ENCODE data around the gene PPME1. TPM values are rescaled to one million over a fixed set of nuclear protein-coding genes. Genes with fewer than 3 reads are reported as not detected.

Gene PPME1
- total RNA-seq, 1 experiment from 2014 or later, result 99.4 TPM

GRCh38 chr11:74249496-74249895, 78.4 kb downstream of the PPME1 start:
- H3K36me3 ChIP-seq (ENCODE audit: control insufficient read depth, insufficient read depth, low read length), result peaks cover 24% of the 10 kb centered on the region
- CTCF ChIA-PET, result no interaction called here
- in situ Hi-C loops (cut with HindIII; ENCODE audit: low pct_unique_long_range_greater_than_20kb, low sequenced_read_pairs), result no loop called here

DNA sequence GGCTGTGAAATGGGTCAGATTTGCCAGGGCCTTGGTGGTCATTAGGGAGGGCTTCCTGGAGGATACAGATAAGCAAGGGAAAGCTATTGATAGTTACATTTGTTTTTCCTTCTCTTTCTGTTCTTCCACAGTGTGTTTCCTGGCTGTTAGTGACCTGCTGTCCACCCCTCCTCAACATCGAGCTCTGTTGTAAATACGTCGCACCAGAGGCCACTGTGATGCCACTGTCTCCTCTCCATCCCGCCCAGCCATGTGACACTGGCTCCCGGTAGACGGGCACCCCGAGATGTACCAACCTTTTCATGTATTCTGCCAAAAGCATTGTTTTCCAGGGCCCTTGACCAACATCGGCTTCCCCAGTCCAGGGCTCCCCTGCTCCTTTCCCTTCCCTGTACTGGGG, 82.3 kb downstream of the PPME1 start:
- DNase-seq (ENCODE audit: low read depth, low spot score) (no peak), ATAC-seq (no peak)
- no peak overlapping the region for H3K27ac ChIP-seq (ENCODE audit: low read length)
- H3K9me3 ChIP-seq (ENCODE audit: control insufficient read depth, insufficient read depth, low read depth, low read length), result no peaks in the 10 kb centered on the region
- TF ChIP-seq TCF7L2 (IDR thresholded peaks at IDR 0.05; ENCODE audit: low read depth, low read length) (no peak), SIN3A (IDR thresholded peaks at IDR 0.05; ENCODE audit: borderline replicate concordance, insufficient read depth, low read depth, low read length) (no peak), POLR2AphosphoS5 (IDR thresholded peaks at IDR 0.05; ENCODE audit: low read depth, low read length) (no peak), CTCF (IDR thresholded peaks at IDR 0.05) (no peak)
- TF ChIP-seq, protein P1, sequence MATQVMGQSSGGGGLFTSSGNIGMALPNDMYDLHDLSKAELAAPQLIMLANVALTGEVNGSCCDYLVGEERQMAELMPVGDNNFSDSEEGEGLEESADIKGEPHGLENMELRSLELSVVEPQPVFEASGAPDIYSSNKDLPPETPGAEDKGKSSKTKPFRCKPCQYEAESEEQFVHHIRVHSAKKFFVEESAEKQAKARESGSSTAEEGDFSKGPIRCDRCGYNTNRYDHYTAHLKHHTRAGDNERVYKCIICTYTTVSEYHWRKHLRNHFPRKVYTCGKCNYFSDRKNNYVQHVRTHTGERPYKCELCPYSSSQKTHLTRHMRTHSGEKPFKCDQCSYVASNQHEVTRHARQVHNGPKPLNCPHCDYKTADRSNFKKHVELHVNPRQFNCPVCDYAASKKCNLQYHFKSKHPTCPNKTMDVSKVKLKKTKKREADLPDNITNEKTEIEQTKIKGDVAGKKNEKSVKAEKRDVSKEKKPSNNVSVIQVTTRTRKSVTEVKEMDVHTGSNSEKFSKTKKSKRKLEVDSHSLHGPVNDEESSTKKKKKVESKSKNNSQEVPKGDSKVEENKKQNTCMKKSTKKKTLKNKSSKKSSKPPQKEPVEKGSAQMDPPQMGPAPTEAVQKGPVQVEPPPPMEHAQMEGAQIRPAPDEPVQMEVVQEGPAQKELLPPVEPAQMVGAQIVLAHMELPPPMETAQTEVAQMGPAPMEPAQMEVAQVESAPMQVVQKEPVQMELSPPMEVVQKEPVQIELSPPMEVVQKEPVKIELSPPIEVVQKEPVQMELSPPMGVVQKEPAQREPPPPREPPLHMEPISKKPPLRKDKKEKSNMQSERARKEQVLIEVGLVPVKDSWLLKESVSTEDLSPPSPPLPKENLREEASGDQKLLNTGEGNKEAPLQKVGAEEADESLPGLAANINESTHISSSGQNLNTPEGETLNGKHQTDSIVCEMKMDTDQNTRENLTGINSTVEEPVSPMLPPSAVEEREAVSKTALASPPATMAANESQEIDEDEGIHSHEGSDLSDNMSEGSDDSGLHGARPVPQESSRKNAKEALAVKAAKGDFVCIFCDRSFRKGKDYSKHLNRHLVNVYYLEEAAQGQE (IDR thresholded peaks at IDR 0.05; ENCODE audit: insufficient read depth in 1 of 2, low read depth in 2 of 2, low read length in 1 of 2), result no peak
- no peaks in the 10 kb centered on the region for H3K27me3 ChIP-seq (ENCODE audit: control insufficient read depth, insufficient read depth, low read length)
- intact Hi-C loops (cut with micrococcal nuclease; ENCODE audit: unreplicated experiment) (no loop called here), in situ Hi-C loops (cut with HindIII; ENCODE audit: low pct_unique_long_range_greater_than_20kb, low sequenced_read_pairs) (no loop called here)
- H3K36me3 ChIP-seq (ENCODE audit: control insufficient read depth, insufficient read depth, low read length), result peaks cover 16% of the 10 kb centered on the region
- POLR2A ChIA-PET, result no interaction called here
- no TSS peak for BruUV-seq (replicated peaks)
- H3K4me3 ChIP-seq (ENCODE audit: low read depth in 2 of 2, low read length in 2 of 2), result no peak overlapping the region
- H3K4me1 ChIP-seq (ENCODE audit: control insufficient read depth, insufficient read depth, low read length), result no peaks in the 10 kb centered on the region
- CTCF ChIA-PET, result no interaction called here

More at GRCh38 chr11:74249496-74249895, 78.4 kb downstream of the PPME1 start:
- intact Hi-C loops (cut with micrococcal nuclease; ENCODE audit: unreplicated experiment), result no loop called here
- Histone ChIP-seq H3K27me3 (ENCODE audit: control insufficient read depth, insufficient read depth, low read length) (no peaks in the 10 kb centered on the region), H3K4me1 (ENCODE audit: control insufficient read depth, insufficient read depth, low read length) (no peaks in the 10 kb centered on the region), H3K4me3 (ENCODE audit: low read depth in 2 of 2, low read length in 2 of 2) (no peak overlapping the region), H3K9me3 (ENCODE audit: control insufficient read depth, insufficient read depth, low read depth, low read length) (no peaks in the 10 kb centered on the region), H3K27ac (ENCODE audit: low read length) (no peak overlapping the region)
- TF ChIP-seq CTCF (IDR thresholded peaks at IDR 0.05), result no peak
- TF ChIP-seq, protein P1 (IDR thresholded peaks at IDR 0.05; ENCODE audit: insufficient read depth in 1 of 2, low read depth in 2 of 2, low read length in 1 of 2), result no peak
- TF ChIP-seq POLR2AphosphoS5 (IDR thresholded peaks at IDR 0.05; ENCODE audit: low read depth, low read length), result no peak
- no peak for TF ChIP-seq SIN3A (IDR thresholded peaks at IDR 0.05; ENCODE audit: borderline replicate concordance, insufficient read depth, low read depth, low read length)
- no peak for TF ChIP-seq TCF7L2 (IDR thresholded peaks at IDR 0.05; ENCODE audit: low read depth, low read length)
- no peak for DNase-seq (ENCODE audit: low read depth, low spot score)
- POLR2A ChIA-PET, result no interaction called here
- no peak for ATAC-seq
- BruUV-seq (replicated peaks), result no TSS peak
